ENCODE data around the gene HIVEP3.

- TF ChIP-seq, protein P1, sequence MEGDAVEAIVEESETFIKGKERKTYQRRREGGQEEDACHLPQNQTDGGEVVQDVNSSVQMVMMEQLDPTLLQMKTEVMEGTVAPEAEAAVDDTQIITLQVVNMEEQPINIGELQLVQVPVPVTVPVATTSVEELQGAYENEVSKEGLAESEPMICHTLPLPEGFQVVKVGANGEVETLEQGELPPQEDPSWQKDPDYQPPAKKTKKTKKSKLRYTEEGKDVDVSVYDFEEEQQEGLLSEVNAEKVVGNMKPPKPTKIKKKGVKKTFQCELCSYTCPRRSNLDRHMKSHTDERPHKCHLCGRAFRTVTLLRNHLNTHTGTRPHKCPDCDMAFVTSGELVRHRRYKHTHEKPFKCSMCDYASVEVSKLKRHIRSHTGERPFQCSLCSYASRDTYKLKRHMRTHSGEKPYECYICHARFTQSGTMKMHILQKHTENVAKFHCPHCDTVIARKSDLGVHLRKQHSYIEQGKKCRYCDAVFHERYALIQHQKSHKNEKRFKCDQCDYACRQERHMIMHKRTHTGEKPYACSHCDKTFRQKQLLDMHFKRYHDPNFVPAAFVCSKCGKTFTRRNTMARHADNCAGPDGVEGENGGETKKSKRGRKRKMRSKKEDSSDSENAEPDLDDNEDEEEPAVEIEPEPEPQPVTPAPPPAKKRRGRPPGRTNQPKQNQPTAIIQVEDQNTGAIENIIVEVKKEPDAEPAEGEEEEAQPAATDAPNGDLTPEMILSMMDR (IDR thresholded peaks at IDR 0.05) = no peak
- no peak for TF ChIP-seq POLR2AphosphoS5 (IDR thresholded peaks at IDR 0.05; ENCODE audit: low read depth, low read length)
- TF ChIP-seq TCF7L2 (IDR thresholded peaks at IDR 0.05; ENCODE audit: low read depth, low read length) = no peak
These were observed 212.9 kb downstream of the HIVEP3 start for GRCh38 chr1:41705798-41706197.

All from Panc1 (cell line).